H1 (cell line): ENCODE measurements around the gene NONO. TPM values are rescaled to one million over a fixed set of nuclear protein-coding genes. Genes with fewer than 3 reads are reported as not detected.

ENCODE experiments used
- CTCF ChIA-PET: fragments of 300-600 bp; sonication (Branson Sonifier 250); formaldehyde crosslinking; loops from one replicate; lab custom pipeline; 2021; ENCODE audit not compliant: partially characterized antibody; lab: Charles Lee
- POLR2A ChIA-PET: fragments of 300-600 bp; sonication (Branson Sonifier 250); formaldehyde crosslinking; loops from one replicate; lab custom pipeline; 2021; ENCODE audit warnings: inconsistent platforms; ENCODE audit not compliant: partially characterized antibody; lab: Charles Lee
- DNase-seq, 2 experiments: peaks; one replicate each; pipeline versions ENCODE4 v3.0.0 to v3.0.0-alpha.2; 2010 to 2022; ENCODE audit warnings: low spot score in 2 of 2, low read depth in 1 of 2, mixed read lengths in 1 of 2
- FAIRE-seq: peaks from 2 replicates; lab custom pipeline; 2011; peaks lifted over from hg19 to GRCh38; lab: Jason Lieb, UNC
- H2AFZ ChIP-seq: 2 replicates; pipeline ENCODE4 v1.8.1; 2012; ENCODE audit warnings: low read length, inconsistent platforms
- H2AK5ac ChIP-seq: 2 replicates; pipeline ENCODE4 v1.6.1; 2013; ENCODE audit warnings: low read depth, low read length
- H2BK120ac ChIP-seq: replicated peaks from 2 replicates; pipeline ENCODE3; 2013; ENCODE audit warnings: low read depth, low read length, inconsistent platforms
- H2BK12ac ChIP-seq: 2 replicates; pipeline ENCODE4 v1.6.1; 2013; ENCODE audit warnings: low read depth, low read length
- H2BK15ac ChIP-seq: 2 replicates; pipeline ENCODE4 v1.6.1; 2013; ENCODE audit warnings: low read length
- H2BK20ac ChIP-seq: 2 replicates; pipeline ENCODE4 v1.6.1; 2013; ENCODE audit warnings: low read length
- H2BK5ac ChIP-seq: 2 replicates; pipeline ENCODE4 v1.6.1; 2013; ENCODE audit warnings: low read depth, low read length
- H3K14ac ChIP-seq: 2 replicates; pipeline ENCODE4 v1.6.1; 2013; ENCODE audit warnings: inconsistent platforms; ENCODE audit not compliant: insufficient read length
- H3K18ac ChIP-seq: 2 replicates; pipeline ENCODE4 v1.6.1; 2013; ENCODE audit warnings: low read length; ENCODE audit errors: extremely low read depth
- H3K23ac ChIP-seq: 2 replicates; pipeline ENCODE4 v1.6.1; 2013; ENCODE audit warnings: inconsistent platforms; ENCODE audit not compliant: insufficient read length
- H3K23me2 ChIP-seq: 2 replicates; pipeline ENCODE4 v1.6.1; 2013; ENCODE audit warnings: low read depth, low read length
- H3K27ac ChIP-seq: 2 replicates; pipeline ENCODE4 v1.6.1; 2011; ENCODE audit warnings: low read depth, low read length, inconsistent platforms
- H3K27me3 ChIP-seq, 4 experiments: replicated peaks in 1 of 4; 1 replicate in 1 of 4; 2 replicates in 3 of 4; pipeline versions ENCODE4 v1.6.1 to v1.8.1; 2011 to 2013; ENCODE audit warnings: low read length in 3 of 4, mild to moderate bottlenecking in 3 of 4, inconsistent platforms in 2 of 4, mixed read lengths in 2 of 4, moderate library complexity in 1 of 4; ENCODE audit not compliant: control insufficient read depth in 3 of 4, insufficient read depth in 3 of 4; ENCODE audit errors: extremely low read depth in 1 of 4
- H3K36me3 ChIP-seq, 4 experiments: 2 replicates each; pipeline versions ENCODE4 v1.6.1 to v1.8.1; 2011 to 2013; ENCODE audit warnings: mild to moderate bottlenecking in 4 of 4, low read length in 3 of 4, moderate library complexity in 2 of 4, control low read depth in 1 of 4, inconsistent platforms in 1 of 4; ENCODE audit not compliant: insufficient read depth in 4 of 4, control insufficient read depth in 2 of 4
- H3K4ac ChIP-seq: replicated peaks from 2 replicates; pipeline ENCODE3; 2013; ENCODE audit warnings: low read length, low read depth, mixed read lengths, inconsistent platforms; ENCODE audit not compliant: insufficient read length
- H3K4me1 ChIP-seq, 4 experiments: replicated peaks in 1 of 4; 1 replicate in 1 of 4; 2 replicates in 3 of 4; pipeline versions ENCODE4 v1.6.1 to v1.8.1; 2011 to 2013; ENCODE audit warnings: low read length in 3 of 4, inconsistent platforms in 2 of 4, mixed read lengths in 1 of 4; ENCODE audit not compliant: insufficient read depth in 4 of 4, control insufficient read depth in 3 of 4
- H3K4me2 ChIP-seq, 2 experiments: 2 replicates each; pipeline versions ENCODE4 v1.6.1 to v1.8.1; 2011 to 2013; ENCODE audit warnings: low read depth in 2 of 2, low read length in 2 of 2, control low read depth in 1 of 2, inconsistent platforms in 1 of 2, mild to moderate bottlenecking in 1 of 2; ENCODE audit not compliant: insufficient read depth in 1 of 2
- H3K4me3 ChIP-seq, 4 experiments: fragments of 200-600, 300-600 bp in 1 of 4; sonication (generic), shearing (Covaris generic), sonication (Bioruptor Twin) in 1 of 4; 2 replicates each; pipeline versions ENCODE4 v1.5.1 to v1.8.1; 2011 to 2016; ENCODE audit warnings: low read length in 4 of 4, low read depth in 3 of 4, control low read depth in 2 of 4, inconsistent platforms in 2 of 4, mild to moderate bottlenecking in 2 of 4, mixed read lengths in 1 of 4, moderate library complexity in 1 of 4; ENCODE audit not compliant: insufficient read depth in 2 of 4; ENCODE audit errors: extremely low read depth in 1 of 4
- H3K56ac ChIP-seq: replicated peaks from 2 replicates; pipeline ENCODE3; 2013; ENCODE audit warnings: low read depth, mild to moderate bottlenecking, mixed read lengths, low read length, inconsistent platforms; ENCODE audit not compliant: insufficient read length
- H3K79me1 ChIP-seq: 2 replicates; pipeline ENCODE4 v1.6.1; 2013; ENCODE audit warnings: low read depth, low read length, control low read depth
- H3K79me2 ChIP-seq, 2 experiments: 2 replicates each; pipeline versions ENCODE4 v1.6.1 to v1.8.1; 2012 to 2013; ENCODE audit warnings: low read length in 2 of 2, mild to moderate bottlenecking in 2 of 2, inconsistent platforms in 1 of 2; ENCODE audit not compliant: insufficient read depth in 2 of 2, control insufficient read depth in 1 of 2
- H3K9ac ChIP-seq, 4 experiments: replicated peaks in 1 of 4; 1 replicate in 1 of 4; 2 replicates in 3 of 4; pipeline versions ENCODE4 v1.6.1 to v1.8.1; 2011 to 2013; ENCODE audit warnings: low read depth in 3 of 4, low read length in 3 of 4, control low read depth in 2 of 4, mild to moderate bottlenecking in 2 of 4, moderate library complexity in 2 of 4, inconsistent platforms in 1 of 4; ENCODE audit errors: extremely low read depth in 1 of 4
- H3K9me3 ChIP-seq, 2 experiments: 2 replicates each; pipeline versions ENCODE4 v1.6.1 to v1.8.1; 2012 to 2013; ENCODE audit warnings: mild to moderate bottlenecking in 2 of 2, moderate library complexity in 2 of 2, control low read depth in 1 of 2, inconsistent platforms in 1 of 2, low read depth in 1 of 2, low read length in 1 of 2, mixed read lengths in 1 of 2; ENCODE audit not compliant: insufficient read depth in 2 of 2
- H4K20me1 ChIP-seq, 2 experiments: replicated peaks in 1 of 2; 2 replicates each; pipeline versions ENCODE3 to v1.8.1; 2011 to 2013; ENCODE audit warnings: inconsistent platforms in 2 of 2, low read length in 2 of 2, mild to moderate bottlenecking in 1 of 2; ENCODE audit not compliant: insufficient read depth in 2 of 2, control insufficient read depth in 1 of 2
- H4K5ac ChIP-seq: 2 replicates; pipeline ENCODE4 v1.6.1; 2013; ENCODE audit warnings: low read length, low read depth, mixed read lengths, inconsistent platforms; ENCODE audit not compliant: insufficient read length
- H4K8ac ChIP-seq: 2 replicates; pipeline ENCODE4 v1.8.0; 2013; ENCODE audit warnings: mild to moderate bottlenecking, moderate library complexity, low read length, inconsistent platforms; ENCODE audit not compliant: insufficient read depth; ENCODE audit errors: extremely low read depth
- H4K91ac ChIP-seq: replicated peaks from 2 replicates; pipeline ENCODE3; 2013; ENCODE audit warnings: low read length, mixed read lengths, inconsistent platforms; ENCODE audit not compliant: insufficient read length
- GABPA ChIP-seq: IDR thresholded peaks from 2 replicates; pipeline ENCODE4 v1.6.1; 2011; ENCODE audit warnings: mild to moderate bottlenecking, low read length, moderate library complexity, borderline replicate concordance; ENCODE audit not compliant: insufficient read depth
- RNF2 ChIP-seq: fragments of 200-900, 300-1000 bp; sonication (generic); IDR thresholded peaks from 2 replicates; pipeline ENCODE4 v1.7.1; 2016; ENCODE audit warnings: borderline replicate concordance, low read depth, mild to moderate bottlenecking, antibody characterized with exemption, low read length; ENCODE audit not compliant: poor library complexity, severe bottlenecking; ENCODE audit errors: missing control alignments
- TAF7 ChIP-seq: optimal IDR thresholded peaks from 2 replicates; pipeline ENCODE3; 2011; ENCODE audit warnings: low read depth, mild to moderate bottlenecking, inconsistent platforms, low read length, moderate library complexity, borderline replicate concordance
- TBP ChIP-seq: IDR thresholded peaks from 2 replicates; pipeline ENCODE4 v1.6.1; 2011; ENCODE audit warnings: low read depth, low read length, improper control_type of control experiment
- WGBS, 2 experiments: shearing (Covaris generic) in 1 of 2; methylation state at CpG; one replicate each; pipeline versions ENCODE4 v1.1.6 to v1.1.7; 2013 to 2015; ENCODE audit warnings: low lambda C conversion rate in 2 of 2, mixed read lengths in 2 of 2, inconsistent platforms in 1 of 2, low coverage in 1 of 2, missing lambda C conversion rate in 1 of 2; ENCODE audit not compliant: insufficient replicate concordance in 2 of 2, insufficient coverage in 1 of 2, insufficient read length in 1 of 2; ENCODE audit errors: extremely low coverage in 1 of 2, missing lambda C conversion rate in 1 of 2; 5-methylcytosine and 5-hydroxymethylcytosine counted together
- polyA plus RNA-seq, 7 experiments: library from polyadenylated mRNA; depleted of rRNA in 3 of 7; stranded (reverse) in 5 of 7; unstranded in 2 of 7; fragments of >200 nt in 5 of 7; fragments of 200-250 nt in 2 of 7; gene quantifications; 1 replicate in 5 of 7; 2 replicates in 1 of 7; 4 replicates in 1 of 7; pipeline versions ENCODE4 v1.2.1 to v1.2.3, GENCODE V29; 2011 to 2013; ENCODE audit warnings: missing spikeins in 2 of 7, mixed read lengths in 2 of 7
- total RNA-seq: library from RNA; stranded (reverse); fragmentation: NEBNext Ultra II Directional; extraction: Animal tissue kit (Norgen Biotek cat#: 25700); gene quantifications from 2 replicates; pipeline ENCODE4 v1.2.1, GENCODE V29; 2021
- TF ChIP-seq, protein P1 (sequence below): IDR thresholded peaks from 2 replicates; pipeline ENCODE4 v1.6.1; 2012; ENCODE audit warnings: inconsistent platforms
- TF ChIP-seq, protein P2 (sequence below): IDR thresholded peaks from 2 replicates; pipeline ENCODE4 v1.6.1; 2012; ENCODE audit warnings: low read length, inconsistent platforms

Gene NONO
- total and polyA plus RNA-seq, 2 of the 8 experiments (the other 6 are each of a cell fraction or from before 2014, with no cell fraction given) = 641 to 728 TPM

DNA sequence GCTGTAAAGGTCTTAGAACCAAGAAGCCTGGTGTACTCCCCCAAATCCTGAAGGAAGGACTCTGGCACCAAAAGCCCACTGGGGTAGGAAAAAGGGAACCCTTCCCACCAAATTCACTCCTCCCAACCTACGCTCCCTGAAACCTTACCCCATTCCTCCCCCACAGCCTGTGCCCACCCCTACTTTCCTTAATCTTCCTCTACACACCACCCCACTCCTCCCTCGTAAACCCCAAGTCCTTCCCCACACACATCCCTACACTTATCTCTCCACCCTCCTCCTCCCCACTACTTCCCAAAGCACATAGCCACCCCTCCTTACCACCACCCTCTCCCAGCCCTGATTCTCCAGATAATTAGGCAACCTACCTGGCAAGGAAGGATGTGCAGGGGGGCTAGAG is 31.2 kb upstream of the NONO start:
- H3K4ac ChIP-seq = no peak overlapping the region
- H3K79me2 ChIP-seq = peaks cover 0 to 26% of the 10 kb centered on the region in 2 experiments; a peak in 2 of 4 replicates
- no peak overlapping the region for H2BK20ac ChIP-seq
- no peak overlapping the region for H3K23ac ChIP-seq
- no peak overlapping the region; the same call in 1 of the 2 replicates for H3K18ac ChIP-seq
- no peaks in the 10 kb centered on the region; the same call in 1 of the 2 replicates for H3K79me1 ChIP-seq
- H2AK5ac ChIP-seq = no peak overlapping the region
- peaks cover 0 to 1% of the 10 kb centered on the region in 2 experiments for H4K20me1 ChIP-seq
- H4K91ac ChIP-seq = no peak overlapping the region
- peak overlapping the region in 1 of 4 experiments; percentile 6; a peak in 1 of 7 replicates for H3K9ac ChIP-seq
- no peaks in the 10 kb centered on the region for H3K27me3 ChIP-seq
- peaks cover 0 to 5% (median 3%) of the 10 kb centered on the region in 4 experiments; a peak in 4 of 7 replicates for H3K4me1 ChIP-seq
- 43 to 100% methylated on average over 1 of the region's 2 CpGs for whole genome bisulfite sequencing, 2 experiments
- DNase-seq = no peak
- TF ChIP-seq, protein P1, sequence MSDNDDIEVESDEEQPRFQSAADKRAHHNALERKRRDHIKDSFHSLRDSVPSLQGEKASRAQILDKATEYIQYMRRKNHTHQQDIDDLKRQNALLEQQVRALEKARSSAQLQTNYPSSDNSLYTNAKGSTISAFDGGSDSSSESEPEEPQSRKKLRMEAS = no peak
- no peak for TF ChIP-seq RNF2
- no peak for TF ChIP-seq TBP
- TF ChIP-seq, protein P2, sequence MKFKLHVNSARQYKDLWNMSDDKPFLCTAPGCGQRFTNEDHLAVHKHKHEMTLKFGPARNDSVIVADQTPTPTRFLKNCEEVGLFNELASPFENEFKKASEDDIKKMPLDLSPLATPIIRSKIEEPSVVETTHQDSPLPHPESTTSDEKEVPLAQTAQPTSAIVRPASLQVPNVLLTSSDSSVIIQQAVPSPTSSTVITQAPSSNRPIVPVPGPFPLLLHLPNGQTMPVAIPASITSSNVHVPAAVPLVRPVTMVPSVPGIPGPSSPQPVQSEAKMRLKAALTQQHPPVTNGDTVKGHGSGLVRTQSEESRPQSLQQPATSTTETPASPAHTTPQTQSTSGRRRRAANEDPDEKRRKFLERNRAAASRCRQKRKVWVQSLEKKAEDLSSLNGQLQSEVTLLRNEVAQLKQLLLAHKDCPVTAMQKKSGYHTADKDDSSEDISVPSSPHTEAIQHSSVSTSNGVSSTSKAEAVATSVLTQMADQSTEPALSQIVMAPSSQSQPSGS = no peak
- no peak for TF ChIP-seq GABPA
- TF ChIP-seq TAF7 = no peak
- no peak overlapping the region for H2BK5ac ChIP-seq
- H2BK15ac ChIP-seq = no peak overlapping the region
- no peak overlapping the region for H4K8ac ChIP-seq
- no peak overlapping the region for H3K56ac ChIP-seq
- CTCF ChIA-PET = interaction anchor here (0.9 kb wide), 1 partner anchor 12 kb away, joined by 3 read pairs; no protein-coding TSS in a partner anchor
- no peak overlapping the region for H4K5ac ChIP-seq
- no peak overlapping the region for H2BK12ac ChIP-seq
- FAIRE-seq = no peak
- H3K9me3 ChIP-seq = no peaks in the 10 kb centered on the region
- POLR2A ChIA-PET = interaction anchor here (1.3 to 4.6 kb wide), 4 partner anchors 32 to 134 kb away, joined by 3 to 20 read pairs (median 4); partner anchors contain the start of genes MED12 and NONO
- H3K27ac ChIP-seq = no peak overlapping the region
- H3K36me3 ChIP-seq = peaks cover 9 to 39% (median 28%) of the 10 kb centered on the region in 4 experiments
- H2BK120ac ChIP-seq = no peak overlapping the region
- peak overlapping the region; percentile 69 to 89 for H3K4me2 ChIP-seq
- no peak overlapping the region for H3K14ac ChIP-seq
- peak overlapping the region; percentile 42 to 99 (median 48); a peak in 7 of 8 replicates for H3K4me3 ChIP-seq
- peaks cover 6% of the 10 kb centered on the region; the same call in 1 of the 2 replicates for H3K23me2 ChIP-seq
- H2AFZ ChIP-seq = no peak overlapping the region
